Measurements from ENCODE around the gene ZNF415. TPM values are rescaled to one million over a fixed set of nuclear protein-coding genes. Genes with fewer than 3 reads are reported as not detected.
A peak's percentile ranks its signal among the peaks of the same experiment; 100 is the strongest.

The ZNF415 gene
- total RNA-seq, 6 donors from 2014 or later = 2.4 to 7.9 (median 4.3) TPM

- H3K9me3 ChIP-seq = peaks cover 0 to 26% (median 9%) of the 10 kb centered on the region in 4 donors
- TF ChIP-seq POLR2AphosphoS5 (IDR thresholded peaks at IDR 0.05) (no peak), CTCF (IDR thresholded peaks at IDR 0.05) (no peak), EP300 (IDR thresholded peaks at IDR 0.05) (no peak)
- H3K27ac ChIP-seq = peak overlapping the region in 3 of 4 donors; percentile 67 to 85 (median 73)
- H3K27me3 ChIP-seq = no peaks in the 10 kb centered on the region
- peaks cover 0 to 20% (median 9%) of the 10 kb centered on the region in 4 donors for H3K4me1 ChIP-seq
- ATAC-seq (ENCODE audit: low FRiP score in 2 of 2) (no peak), DNase-seq (no peak)
- WGBS, 2 donors = 58 to 70% methylated on average over 9 of the region's 9 CpGs
- peaks cover 0 to 18% (median 10%) of the 10 kb centered on the region in 4 donors for H3K36me3 ChIP-seq
- H3K4me3 ChIP-seq = peak overlapping the region in 3 of 4 donors; percentile 52 to 83 (median 55)
These were observed 24.1 kb upstream of the ZNF415 start for GRCh38 chr19:53156850-53157249.

- Histone ChIP-seq H3K36me3 (peaks cover 12 to 89% (median 64%) of the 10 kb centered on the region in 4 donors), H3K9me3 (peaks cover 55 to 84% (median 83%) of the 10 kb centered on the region in 4 donors)
- TF ChIP-seq POLR2A (IDR thresholded peaks at IDR 0.05) = no peak
These were observed 14.9 kb upstream of the ZNF415 start for GRCh38 chr19:53147645-53148044.

GRCh38 chr19:53140351-53140750 is 7.6 kb upstream of the ZNF415 start:
- no peak for TF ChIP-seq CTCF (IDR thresholded peaks at IDR 0.05)
- no peak for TF ChIP-seq POLR2AphosphoS5 (IDR thresholded peaks at IDR 0.05)
- TF ChIP-seq POLR2A (IDR thresholded peaks at IDR 0.05) = no peak
- TF ChIP-seq EP300 (IDR thresholded peaks at IDR 0.05) = no peak
- H3K4me1 ChIP-seq = no peaks in the 10 kb centered on the region
- H3K4me3 ChIP-seq = no peak overlapping the region
- ATAC-seq (ENCODE audit: low FRiP score in 2 of 2) (no peak), DNase-seq (no peak)
- peaks cover 63 to 90% (median 83%) of the 10 kb centered on the region in 4 donors for H3K9me3 ChIP-seq
- no peak overlapping the region for H3K27ac ChIP-seq
- H3K36me3 ChIP-seq = peaks cover 10 to 40% (median 26%) of the 10 kb centered on the region in 4 donors
- H3K27me3 ChIP-seq = no peaks in the 10 kb centered on the region
- WGBS, 2 donors = 94 to 95% methylated on average over 4 of the region's 4 CpGs

More at GRCh38 chr19:53147645-53148044, 14.9 kb upstream of the ZNF415 start:
- no peak for ATAC-seq (ENCODE audit: low FRiP score in 2 of 2)
- no peak for DNase-seq
- H3K27me3 ChIP-seq = no peaks in the 10 kb centered on the region
- no peaks in the 10 kb centered on the region for H3K4me1 ChIP-seq
- H3K27ac ChIP-seq = no peak overlapping the region
- no peak overlapping the region for H3K4me3 ChIP-seq

DNA sequence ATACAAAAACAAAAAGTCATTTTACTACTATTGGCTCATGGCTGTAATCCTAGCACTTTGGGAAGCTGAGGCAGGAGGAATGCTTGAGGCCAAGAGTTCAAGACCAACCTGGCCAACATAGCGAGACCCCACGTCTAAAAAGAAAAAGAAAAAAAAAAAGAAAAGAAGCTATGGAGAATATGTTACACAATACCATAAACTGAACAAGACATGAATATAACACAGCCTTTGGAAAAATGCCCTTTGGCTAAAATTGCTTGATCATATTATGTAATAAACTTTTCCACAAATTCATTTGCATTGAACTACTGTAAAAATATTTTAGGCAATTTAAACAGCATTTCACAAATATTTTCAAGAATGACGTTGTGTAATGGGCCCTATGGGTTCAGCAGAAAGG is 3.7 kb upstream of the ZNF415 start:
- no peak overlapping the region for H3K27ac ChIP-seq
- H3K4me1 ChIP-seq = peaks cover 3 to 10% (median 6%) of the 10 kb centered on the region in 4 donors
- WGBS, 2 donors = 79 to 89% methylated on average over 3 of the region's 3 CpGs
- TF ChIP-seq POLR2AphosphoS5 (IDR thresholded peaks at IDR 0.05) = no peak
- TF ChIP-seq CTCF (IDR thresholded peaks at IDR 0.05) = no peak
- TF ChIP-seq EP300 (IDR thresholded peaks at IDR 0.05) = no peak
- TF ChIP-seq POLR2A (IDR thresholded peaks at IDR 0.05) = no peak
- H3K27me3 ChIP-seq = peaks cover 0 to 5% (median 0%) of the 10 kb centered on the region in 4 donors
- no peak overlapping the region for H3K4me3 ChIP-seq
- ATAC-seq (ENCODE audit: low FRiP score in 2 of 2) = no peak
- DNase-seq = no peak
- H3K36me3 ChIP-seq = peaks cover 0 to 6% (median 5%) of the 10 kb centered on the region in 4 donors
- H3K9me3 ChIP-seq = peaks cover 34 to 64% (median 53%) of the 10 kb centered on the region in 4 donors

DNA sequence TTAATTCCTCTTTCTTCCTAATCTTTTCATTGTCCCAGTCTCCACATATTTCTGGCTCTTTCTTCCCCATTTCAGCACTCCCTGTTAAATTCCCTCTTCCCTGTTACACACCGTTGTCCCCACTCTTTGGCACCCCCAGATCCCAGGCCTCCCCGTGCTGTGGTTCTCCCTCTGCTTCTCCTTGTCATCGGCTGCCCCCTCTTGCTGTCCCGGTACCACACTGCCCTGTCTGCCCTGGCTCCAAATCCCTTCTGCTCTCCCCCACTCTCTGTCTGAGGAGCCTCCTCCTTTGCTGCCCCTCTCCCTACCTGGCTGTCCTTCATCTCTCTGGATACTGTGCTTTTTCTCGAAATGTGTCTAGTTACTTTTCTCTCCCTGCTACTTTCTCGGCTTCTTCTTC is 983 bp downstream of the ZNF415 start:
- TF ChIP-seq POLR2AphosphoS5 (IDR thresholded peaks at IDR 0.05) (no peak), CTCF (IDR thresholded peaks at IDR 0.05) (no peak), POLR2A (IDR thresholded peaks at IDR 0.05) (no peak), EP300 (IDR thresholded peaks at IDR 0.05) (no peak)
- Histone ChIP-seq H3K4me3 (peak overlapping the region; percentile 44 to 71 (median 58)), H3K9me3 (peaks cover 0 to 20% (median 9%) of the 10 kb centered on the region in 4 donors), H3K27me3 (peaks cover 0 to 5% (median 0%) of the 10 kb centered on the region in 4 donors), H3K36me3 (no peaks in the 10 kb centered on the region), H3K4me1 (peaks cover 4 to 14% (median 7%) of the 10 kb centered on the region in 4 donors), H3K27ac (no peak overlapping the region)
- DNase-seq (no peak), ATAC-seq (ENCODE audit: low FRiP score in 2 of 2) (no peak)
- WGBS, 2 donors = 39 to 43% methylated on average over 6 of the region's 6 CpGs
